ENCODE measurements around the gene TRAPPC11.

Gene TRAPPC11

GRCh38 chr4:183636923-183637322 is 22.2 kb upstream of the TRAPPC11 start:
- H3K4me3 ChIP-seq (ENCODE audit: low read depth, low read length): no peak overlapping the region

- H3K4me3 ChIP-seq (ENCODE audit: low read depth, low read length): no peak overlapping the region
These were observed 21.6 kb upstream of the TRAPPC11 start for GRCh38 chr4:183637461-183637860.

- H3K4me3 ChIP-seq (ENCODE audit: low read depth, low read length): no peak overlapping the region
These were observed 20.7 kb upstream of the TRAPPC11 start for GRCh38 chr4:183638436-183638835.

GRCh38 chr4:183639291-183639690 is 19.8 kb upstream of the TRAPPC11 start:
- H3K4me3 ChIP-seq (ENCODE audit: low read depth, low read length): no peak overlapping the region

- no peak overlapping the region for H3K4me3 ChIP-seq (ENCODE audit: low read depth, low read length)
These were observed 13.8 kb upstream of the TRAPPC11 start for GRCh38 chr4:183645326-183645725.

- H3K4me3 ChIP-seq (ENCODE audit: low read depth, low read length): no peak overlapping the region
These were observed 1.5 kb upstream of the TRAPPC11 start for GRCh38 chr4:183657564-183657963.

- peak overlapping the region; percentile 75 for H3K4me3 ChIP-seq (ENCODE audit: low read depth, low read length)
These were observed 598 bp upstream of the TRAPPC11 start for GRCh38 chr4:183658362-183659028.

GRCh38 chr4:183659872-183660242 is 764 bp downstream of the TRAPPC11 start:
- H3K4me3 ChIP-seq (ENCODE audit: low read depth, low read length): peak overlapping the region; percentile 75

GRCh38 chr4:183666088-183666487 is 7.0 kb downstream of the TRAPPC11 start:
- no peak overlapping the region for H3K4me3 ChIP-seq (ENCODE audit: low read depth, low read length)

GRCh38 chr4:183670251-183670650 is 11.2 kb downstream of the TRAPPC11 start:
- H3K4me3 ChIP-seq (ENCODE audit: low read depth, low read length): no peak overlapping the region

GRCh38 chr4:183670960-183671555 is 12.0 kb downstream of the TRAPPC11 start:
- H3K4me3 ChIP-seq (ENCODE audit: low read depth, low read length): no peak overlapping the region

- no peak overlapping the region for H3K4me3 ChIP-seq (ENCODE audit: low read depth, low read length)
These were observed 15.1 kb downstream of the TRAPPC11 start for GRCh38 chr4:183674153-183674552.

- no peak overlapping the region for H3K4me3 ChIP-seq (ENCODE audit: low read depth, low read length)
These were observed 16.5 kb downstream of the TRAPPC11 start for GRCh38 chr4:183675625-183676024.

- H3K4me3 ChIP-seq (ENCODE audit: low read depth, low read length): no peak overlapping the region
These were observed 22.0 kb downstream of the TRAPPC11 start for GRCh38 chr4:183681119-183681518.

- no peak overlapping the region for H3K4me3 ChIP-seq (ENCODE audit: low read depth, low read length)
These were observed 27.4 kb downstream of the TRAPPC11 start for GRCh38 chr4:183686461-183686860.

- H3K4me3 ChIP-seq (ENCODE audit: low read depth, low read length): no peak overlapping the region
These were observed 29.1 kb downstream of the TRAPPC11 start for GRCh38 chr4:183688216-183688615.

- H3K4me3 ChIP-seq (ENCODE audit: low read depth, low read length): no peak overlapping the region
These were observed 31.9 kb downstream of the TRAPPC11 start for GRCh38 chr4:183691006-183691405.

- no peak overlapping the region for H3K4me3 ChIP-seq (ENCODE audit: low read depth, low read length)
These were observed 32.8 kb downstream of the TRAPPC11 start for GRCh38 chr4:183691897-183692296.

GRCh38 chr4:183698909-183699308 is 39.8 kb downstream of the TRAPPC11 start:
- no peak overlapping the region for H3K4me3 ChIP-seq (ENCODE audit: low read depth, low read length)

- H3K4me3 ChIP-seq (ENCODE audit: low read depth, low read length): no peak overlapping the region
These were observed 41.3 kb downstream of the TRAPPC11 start for GRCh38 chr4:183700407-183700806.

GRCh38 chr4:183702492-183702891 is 43.4 kb downstream of the TRAPPC11 start:
- H3K4me3 ChIP-seq (ENCODE audit: low read depth, low read length): no peak overlapping the region

GRCh38 chr4:183714626-183715025 is 55.5 kb downstream of the TRAPPC11 start:
- H3K4me3 ChIP-seq (ENCODE audit: low read depth, low read length): no peak overlapping the region

- no peak overlapping the region for H3K4me3 ChIP-seq (ENCODE audit: low read depth, low read length)
These were observed 57.2 kb downstream of the TRAPPC11 start for GRCh38 chr4:183716302-183716701.
